ENCODE results near the gene TXNRD1.

DNA sequence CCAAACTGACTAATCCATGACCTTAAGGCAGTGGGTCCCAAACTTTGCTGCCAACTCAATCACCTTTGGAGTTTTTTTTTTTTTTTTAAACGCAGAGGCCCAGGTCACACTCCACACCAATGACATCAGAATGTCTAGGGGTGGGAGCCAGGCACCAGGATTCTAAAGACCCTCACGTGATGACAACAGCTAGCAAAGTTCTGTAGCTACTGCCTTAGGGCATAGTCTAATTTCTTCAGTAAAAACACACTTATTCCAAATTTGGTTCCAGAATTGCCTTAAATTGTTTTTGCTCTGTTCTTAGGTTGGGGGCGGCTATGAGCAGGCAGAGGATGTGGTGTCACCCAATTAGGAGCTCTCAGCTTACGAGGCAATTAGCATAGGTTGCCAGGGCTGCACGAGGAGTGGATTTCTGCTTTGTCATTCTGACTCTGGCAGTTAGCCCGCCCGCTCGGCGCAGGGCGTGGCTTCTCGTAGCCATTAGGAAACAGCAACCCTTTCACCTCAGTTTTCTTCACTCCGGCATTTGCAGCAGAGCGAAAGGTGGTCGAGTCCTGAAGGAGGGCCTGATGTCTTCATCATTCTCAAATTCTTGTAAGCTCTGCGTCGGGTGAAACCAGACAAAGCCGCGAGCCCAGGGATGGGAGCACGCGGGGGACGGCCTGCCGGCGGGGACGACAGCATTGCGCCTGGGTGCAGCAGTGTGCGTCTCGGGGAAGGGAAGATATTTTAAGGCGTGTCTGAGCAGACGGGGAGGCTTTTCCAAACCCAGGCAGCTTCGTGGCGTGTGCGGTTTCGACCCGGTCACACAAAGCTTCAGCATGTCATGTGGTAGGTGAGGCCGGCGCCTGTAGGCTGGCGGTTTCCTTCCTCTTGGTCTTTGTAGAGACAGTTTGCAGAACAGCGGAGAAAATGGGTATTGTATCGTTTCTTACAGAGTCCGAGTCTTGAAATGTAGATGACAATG, 71.2 kb downstream of the TXNRD1 start:
- peak; percentile 85 for TF ChIP-seq POLR2A (IDR thresholded peaks at IDR 0.05)
- TF ChIP-seq, protein P1, sequence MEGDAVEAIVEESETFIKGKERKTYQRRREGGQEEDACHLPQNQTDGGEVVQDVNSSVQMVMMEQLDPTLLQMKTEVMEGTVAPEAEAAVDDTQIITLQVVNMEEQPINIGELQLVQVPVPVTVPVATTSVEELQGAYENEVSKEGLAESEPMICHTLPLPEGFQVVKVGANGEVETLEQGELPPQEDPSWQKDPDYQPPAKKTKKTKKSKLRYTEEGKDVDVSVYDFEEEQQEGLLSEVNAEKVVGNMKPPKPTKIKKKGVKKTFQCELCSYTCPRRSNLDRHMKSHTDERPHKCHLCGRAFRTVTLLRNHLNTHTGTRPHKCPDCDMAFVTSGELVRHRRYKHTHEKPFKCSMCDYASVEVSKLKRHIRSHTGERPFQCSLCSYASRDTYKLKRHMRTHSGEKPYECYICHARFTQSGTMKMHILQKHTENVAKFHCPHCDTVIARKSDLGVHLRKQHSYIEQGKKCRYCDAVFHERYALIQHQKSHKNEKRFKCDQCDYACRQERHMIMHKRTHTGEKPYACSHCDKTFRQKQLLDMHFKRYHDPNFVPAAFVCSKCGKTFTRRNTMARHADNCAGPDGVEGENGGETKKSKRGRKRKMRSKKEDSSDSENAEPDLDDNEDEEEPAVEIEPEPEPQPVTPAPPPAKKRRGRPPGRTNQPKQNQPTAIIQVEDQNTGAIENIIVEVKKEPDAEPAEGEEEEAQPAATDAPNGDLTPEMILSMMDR (IDR thresholded peaks at IDR 0.05) = no peak

All from ovary (tissue), 3 donors.